ENCODE measurements around the gene LINGO3. TPM values are rescaled to one million over a fixed set of nuclear protein-coding genes. Genes with fewer than 3 reads are reported as not detected.
A peak's percentile ranks its signal among the peaks of the same experiment; 100 is the strongest.

Gene LINGO3
- total RNA-seq, 2 donors from 2014 or later = 0.20 to 1.0 TPM

GRCh38 chr19:2270157-2270422 is 37.9 kb downstream of the LINGO3 start:
- H3K4me3 Mint-ChIP-seq = peak overlapping the region; percentile 90
- H3K36me3 Mint-ChIP-seq (ENCODE audit: low read depth) = peaks cover 20% of the 10 kb centered on the region
- TF ChIP-seq CTCF (conservative IDR thresholded peaks at IDR 0.05) = no peak
- no peaks in the 10 kb centered on the region for H3K27me3 Mint-ChIP-seq (ENCODE audit: insufficient read depth)
- H3K36me3 ChIP-seq (ENCODE audit: control insufficient read depth, insufficient read depth, low read length) = peaks cover 22% of the 10 kb centered on the region
- DNase-seq = no peak
- no peaks in the 10 kb centered on the region for H3K9me3 ChIP-seq (ENCODE audit: control insufficient read depth, low read length)
- H3K9me3 Mint-ChIP-seq = no peaks in the 10 kb centered on the region
- H3K4me1 Mint-ChIP-seq = peaks cover 14% of the 10 kb centered on the region
- peak overlapping the region; percentile 96 for H3K9ac ChIP-seq (ENCODE audit: extremely low read depth, low read length, poor library complexity, severe bottlenecking)
- peaks cover 7% of the 10 kb centered on the region for H3K4me1 ChIP-seq (ENCODE audit: control insufficient read depth, insufficient read depth, low read length)
- H3K27ac Mint-ChIP-seq = peak overlapping the region; percentile 94
- WGBS, 2 experiments (ENCODE audit: insufficient coverage in 1 of 2, insufficient read length in 1 of 2) = 0% methylated on average over 16 to 30 of the region's 30 CpGs
- no peaks in the 10 kb centered on the region for H3K27me3 ChIP-seq (ENCODE audit: control insufficient read depth, insufficient read depth, low read length, poor library complexity, severe bottlenecking)
- H3K4me3 ChIP-seq (ENCODE audit: low read length) = peak overlapping the region; percentile 86
- peak overlapping the region; percentile 91 for H3K27ac ChIP-seq (ENCODE audit: low read depth, low read length)

GRCh38 chr19:2269244-2270156 is 38.5 kb downstream of the LINGO3 start:
- H3K4me1 ChIP-seq (ENCODE audit: control insufficient read depth, insufficient read depth, low read length) = peaks cover 7% of the 10 kb centered on the region
- H3K9me3 Mint-ChIP-seq = no peaks in the 10 kb centered on the region
- peaks cover 18% of the 10 kb centered on the region for H3K36me3 Mint-ChIP-seq (ENCODE audit: low read depth)
- peak overlapping the region; percentile 96 for H3K9ac ChIP-seq (ENCODE audit: extremely low read depth, low read length, poor library complexity, severe bottlenecking)
- no peaks in the 10 kb centered on the region for H3K27me3 Mint-ChIP-seq (ENCODE audit: insufficient read depth)
- peak overlapping the region; percentile 91 for H3K27ac ChIP-seq (ENCODE audit: low read depth, low read length)
- H3K4me3 ChIP-seq (ENCODE audit: low read length) = peak overlapping the region; percentile 86
- H3K36me3 ChIP-seq (ENCODE audit: control insufficient read depth, insufficient read depth, low read length) = peaks cover 22% of the 10 kb centered on the region
- TF ChIP-seq CTCF (conservative IDR thresholded peaks at IDR 0.05) = peak; percentile 42
- H3K27me3 ChIP-seq (ENCODE audit: control insufficient read depth, insufficient read depth, low read length, poor library complexity, severe bottlenecking) = no peaks in the 10 kb centered on the region
- no peaks in the 10 kb centered on the region for H3K9me3 ChIP-seq (ENCODE audit: control insufficient read depth, low read length)
- peak overlapping the region; percentile 94 for H3K27ac Mint-ChIP-seq
- peaks cover 12% of the 10 kb centered on the region for H3K4me1 Mint-ChIP-seq
- 0 to 5% methylated on average over 4 to 103 of the region's 103 CpGs for WGBS, 2 experiments (ENCODE audit: insufficient coverage in 1 of 2, insufficient read length in 1 of 2)
- peak overlapping the region; percentile 90 for H3K4me3 Mint-ChIP-seq
- peak; percentile 99 for DNase-seq

GRCh38 chr19:2268861-2269243 is 39.1 kb downstream of the LINGO3 start:
- DNase-seq = no peak
- no peak overlapping the region for H3K27ac Mint-ChIP-seq
- H3K9ac ChIP-seq (ENCODE audit: extremely low read depth, low read length, poor library complexity, severe bottlenecking) = peak overlapping the region; percentile 69
- no peaks in the 10 kb centered on the region for H3K9me3 Mint-ChIP-seq
- no peak overlapping the region for H3K27ac ChIP-seq (ENCODE audit: low read depth, low read length)
- no peak for TF ChIP-seq CTCF (conservative IDR thresholded peaks at IDR 0.05)
- no peaks in the 10 kb centered on the region for H3K9me3 ChIP-seq (ENCODE audit: control insufficient read depth, low read length)
- H3K36me3 Mint-ChIP-seq (ENCODE audit: low read depth) = peaks cover 12% of the 10 kb centered on the region
- no peaks in the 10 kb centered on the region for H3K27me3 ChIP-seq (ENCODE audit: control insufficient read depth, insufficient read depth, low read length, poor library complexity, severe bottlenecking)
- WGBS, 2 experiments (ENCODE audit: insufficient coverage in 1 of 2, insufficient read length in 1 of 2) = 4 to 17% methylated on average over 8 to 18 of the region's 19 CpGs
- peak overlapping the region; percentile 83 for H3K4me3 ChIP-seq (ENCODE audit: low read length)
- H3K36me3 ChIP-seq (ENCODE audit: control insufficient read depth, insufficient read depth, low read length) = peaks cover 16% of the 10 kb centered on the region
- no peaks in the 10 kb centered on the region for H3K27me3 Mint-ChIP-seq (ENCODE audit: insufficient read depth)
- peaks cover 7% of the 10 kb centered on the region for H3K4me1 ChIP-seq (ENCODE audit: control insufficient read depth, insufficient read depth, low read length)
- peaks cover 10% of the 10 kb centered on the region for H3K4me1 Mint-ChIP-seq
- peak overlapping the region; percentile 90 for H3K4me3 Mint-ChIP-seq
